ENCODE results near the gene SMARCB1.

DNA sequence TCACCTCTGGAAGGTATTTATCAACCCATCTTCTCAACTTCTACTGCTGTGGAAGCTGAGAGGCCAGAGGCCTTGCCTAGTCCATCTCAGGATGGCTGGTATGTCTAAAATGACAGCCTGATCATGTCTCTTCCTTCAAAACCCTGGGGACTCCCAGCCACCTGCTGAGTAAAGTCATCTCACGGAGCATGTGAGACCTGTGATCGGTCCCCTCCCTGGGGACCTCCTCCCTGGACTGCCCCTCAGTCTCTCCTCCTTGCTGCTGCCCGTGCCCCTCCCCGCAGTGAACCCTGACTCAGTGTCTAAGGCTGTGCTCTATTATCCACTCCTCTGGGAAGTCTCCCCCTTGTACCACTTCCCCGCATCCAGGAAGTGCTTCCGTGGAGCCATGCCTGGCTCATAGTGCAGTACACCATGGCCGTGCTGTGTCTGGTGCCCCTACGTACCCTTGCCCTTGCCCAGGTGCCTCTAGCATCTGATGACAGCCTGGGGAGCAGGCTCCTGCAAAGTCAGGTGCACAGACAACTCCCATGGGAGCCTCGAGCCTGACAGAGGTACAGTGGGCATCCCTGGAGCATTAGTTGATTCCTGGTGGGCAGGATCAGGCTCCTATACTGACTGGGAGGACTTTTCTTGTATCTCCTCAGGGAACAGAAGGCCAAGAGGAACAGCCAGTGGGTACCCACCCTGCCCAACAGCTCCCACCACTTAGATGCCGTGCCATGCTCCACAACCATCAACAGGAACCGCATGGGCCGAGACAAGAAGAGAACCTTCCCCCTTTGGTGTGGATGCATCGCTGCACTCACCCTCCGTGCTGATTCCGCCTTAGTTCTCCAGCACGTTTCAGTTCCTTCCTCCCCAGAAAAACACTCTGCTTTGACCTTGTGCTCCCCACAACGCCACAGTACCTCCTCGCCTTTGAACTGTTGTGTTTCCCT, 13.8 kb downstream of the SMARCB1 start:
- TF ChIP-seq, protein P1, sequence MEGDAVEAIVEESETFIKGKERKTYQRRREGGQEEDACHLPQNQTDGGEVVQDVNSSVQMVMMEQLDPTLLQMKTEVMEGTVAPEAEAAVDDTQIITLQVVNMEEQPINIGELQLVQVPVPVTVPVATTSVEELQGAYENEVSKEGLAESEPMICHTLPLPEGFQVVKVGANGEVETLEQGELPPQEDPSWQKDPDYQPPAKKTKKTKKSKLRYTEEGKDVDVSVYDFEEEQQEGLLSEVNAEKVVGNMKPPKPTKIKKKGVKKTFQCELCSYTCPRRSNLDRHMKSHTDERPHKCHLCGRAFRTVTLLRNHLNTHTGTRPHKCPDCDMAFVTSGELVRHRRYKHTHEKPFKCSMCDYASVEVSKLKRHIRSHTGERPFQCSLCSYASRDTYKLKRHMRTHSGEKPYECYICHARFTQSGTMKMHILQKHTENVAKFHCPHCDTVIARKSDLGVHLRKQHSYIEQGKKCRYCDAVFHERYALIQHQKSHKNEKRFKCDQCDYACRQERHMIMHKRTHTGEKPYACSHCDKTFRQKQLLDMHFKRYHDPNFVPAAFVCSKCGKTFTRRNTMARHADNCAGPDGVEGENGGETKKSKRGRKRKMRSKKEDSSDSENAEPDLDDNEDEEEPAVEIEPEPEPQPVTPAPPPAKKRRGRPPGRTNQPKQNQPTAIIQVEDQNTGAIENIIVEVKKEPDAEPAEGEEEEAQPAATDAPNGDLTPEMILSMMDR (IDR thresholded peaks at IDR 0.05): no peak
- no peak for TF ChIP-seq ZFX (IDR thresholded peaks at IDR 0.05; ENCODE audit: borderline replicate concordance)
